Non-pigmented ciliary epithelial cell (primary cell): ENCODE measurements around the gene SGPP1.
"Not testable (repeated sequence)": the region's sequence is repeated elsewhere in the genome, so short reads cannot be mapped to it uniquely, and the experiment has no call there.

ENCODE experiments used
- DNase-seq: peaks from one replicate; pipeline ENCODE4 v3.0.0-alpha.2; 2010; ENCODE audit warnings: low read depth

SGPP1 gene

GRCh38 chr14:63725786-63726460, 1.9 kb downstream of the SGPP1 start:
- no peak for DNase-seq

GRCh38 chr14:63717702-63718101, 10.2 kb downstream of the SGPP1 start:
- no peak for DNase-seq

- DNase-seq, result no peak
Measured at GRCh38 chr14:63715360-63715759, 12.5 kb downstream of the SGPP1 start.

GRCh38 chr14:63713764-63714163, 14.1 kb downstream of the SGPP1 start:
- DNase-seq, result peak; percentile 14

- no peak for DNase-seq
Measured at GRCh38 chr14:63713058-63713457, 14.8 kb downstream of the SGPP1 start.

GRCh38 chr14:63712123-63712522, 15.7 kb downstream of the SGPP1 start:
- DNase-seq, result no peak

- no peak for DNase-seq
Measured at GRCh38 chr14:63710497-63710896, 17.4 kb downstream of the SGPP1 start.

GRCh38 chr14:63709589-63709988, 18.3 kb downstream of the SGPP1 start:
- no peak for DNase-seq

GRCh38 chr14:63707216-63707615, 20.6 kb downstream of the SGPP1 start:
- DNase-seq, result no peak

- no peak for DNase-seq
Measured at GRCh38 chr14:63705561-63706070, 22.2 kb downstream of the SGPP1 start.

- not testable (repeated sequence) for DNase-seq
Measured at GRCh38 chr14:63702530-63702929, 25.3 kb downstream of the SGPP1 start.

GRCh38 chr14:63701606-63702299, 26.1 kb downstream of the SGPP1 start:
- DNase-seq, result no peak

GRCh38 chr14:63692310-63693020, 35.4 kb downstream of the SGPP1 start:
- no peak for DNase-seq

- no peak for DNase-seq
Measured at GRCh38 chr14:63689132-63689531, 38.7 kb downstream of the SGPP1 start.

- DNase-seq, result no peak
Measured at GRCh38 chr14:63686926-63687325, 40.9 kb downstream of the SGPP1 start.

- no peak for DNase-seq
Measured at GRCh38 chr14:63685401-63685800, 42.5 kb downstream of the SGPP1 start.

- no peak for DNase-seq
Measured at GRCh38 chr14:63682727-63683593, 44.9 kb downstream of the SGPP1 start.

GRCh38 chr14:63678536-63678935, 49.3 kb downstream of the SGPP1 start:
- DNase-seq, result no peak

GRCh38 chr14:63677891-63678379, 49.9 kb downstream of the SGPP1 start:
- DNase-seq, result no peak

- DNase-seq, result no peak
Measured at GRCh38 chr14:63676615-63677014, 51.2 kb downstream of the SGPP1 start.

- DNase-seq, result no peak
Measured at GRCh38 chr14:63673886-63674497, 53.9 kb downstream of the SGPP1 start.
